Measurements from ENCODE around the gene NCOR1. TPM values are rescaled to one million over a fixed set of nuclear protein-coding genes. Genes with fewer than 3 reads are reported as not detected.

NCOR1 gene
- total and polyA plus RNA-seq, 2 of the 13 experiments (the other 11 are each of a cell fraction or from before 2014, with no cell fraction given) = 57.0 to 71.7 TPM

DNA sequence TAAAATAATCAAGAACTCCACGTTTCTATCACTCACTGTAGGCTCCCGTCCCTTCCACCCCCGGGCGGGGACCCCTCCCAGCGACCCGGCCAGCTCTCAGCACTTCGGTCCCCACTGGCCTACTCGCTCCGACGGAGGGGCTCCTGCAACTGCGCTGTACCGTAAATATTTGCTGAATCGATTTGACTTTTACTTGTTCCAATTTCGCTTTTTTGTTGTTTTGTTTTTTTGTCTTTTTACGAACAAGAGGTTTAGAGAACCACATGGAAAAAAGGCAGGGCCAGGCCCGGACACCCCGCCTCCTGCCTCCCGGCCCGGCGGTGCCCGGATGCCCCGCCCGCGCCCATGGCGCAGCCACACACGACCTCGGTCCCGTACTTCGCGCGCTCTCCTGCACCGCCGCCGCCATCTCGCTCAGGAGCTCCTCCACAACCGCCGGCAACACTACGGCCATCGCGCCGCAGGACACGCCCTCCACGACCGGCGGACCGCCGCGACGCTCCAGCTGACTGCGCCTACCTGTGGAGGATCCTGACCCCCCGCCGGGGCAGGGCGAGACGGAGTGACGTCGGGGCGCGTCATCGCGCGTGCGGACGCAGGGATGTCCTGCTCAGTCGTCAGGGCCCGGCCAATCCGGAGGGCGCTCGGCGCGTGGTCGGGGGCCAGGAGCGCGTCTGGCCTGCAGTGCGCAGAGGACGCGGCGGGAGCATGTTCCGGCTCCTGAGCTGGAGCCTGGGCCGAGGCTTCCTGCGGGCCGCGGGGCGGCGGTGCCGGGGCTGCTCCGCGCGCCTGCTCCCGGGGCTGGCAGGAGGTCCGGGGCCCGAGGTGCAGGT, 216.0 kb downstream of the NCOR1 start, which contains the start of the genes TTC19 and ZSWIM7 (continued):
- TF ChIP-seq, protein P1, sequence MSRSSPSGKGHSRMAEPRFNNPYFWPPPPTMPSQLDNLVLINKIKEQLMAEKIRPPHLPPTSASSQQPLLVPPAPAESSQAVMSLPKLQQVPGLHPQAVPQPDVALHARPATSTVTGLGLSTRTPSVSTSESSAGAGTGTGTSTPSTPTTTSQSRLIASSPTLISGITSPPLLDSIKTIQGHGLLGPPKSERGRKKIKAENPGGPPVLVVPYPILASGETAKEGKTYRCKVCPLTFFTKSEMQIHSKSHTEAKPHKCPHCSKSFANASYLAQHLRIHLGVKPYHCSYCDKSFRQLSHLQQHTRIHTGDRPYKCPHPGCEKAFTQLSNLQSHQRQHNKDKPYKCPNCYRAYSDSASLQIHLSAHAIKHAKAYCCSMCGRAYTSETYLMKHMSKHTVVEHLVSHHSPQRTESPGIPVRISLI (CRISPR knock-in tag; IDR thresholded peaks at IDR 0.05; ENCODE audit: borderline replicate concordance) = 0 out of 2 replicates have a peak, but pooled peaks have one; percentile 22
- TF ChIP-seq ZNF549 (CRISPR knock-in tag; IDR thresholded peaks at IDR 0.05) (no peak), MLLT10 (CRISPR knock-in tag; IDR thresholded peaks at IDR 0.05) (no peak), AKAP8 (CRISPR knock-in tag; IDR thresholded peaks at IDR 0.05) (peak; percentile 87; the same call in 1 of the 2 replicates), REXO4 (CRISPR knock-in tag; IDR thresholded peaks at IDR 0.05; ENCODE audit: borderline replicate concordance) (no peak), ZBTB7A (CRISPR knock-in tag; IDR thresholded peaks at IDR 0.05) (peak; percentile 62), ZMAT3 (CRISPR knock-in tag; conservative IDR thresholded peaks at IDR 0.05) (peak; percentile 88), NFE2L2 (IDR thresholded peaks at IDR 0.05; ENCODE audit: low read length) (no peak), ZC3H4 (CRISPR knock-in tag; IDR thresholded peaks at IDR 0.05; ENCODE audit: borderline replicate concordance) (no peak), ELF3 (CRISPR knock-in tag; IDR thresholded peaks at IDR 0.05) (peak; percentile 84), SUZ12 (IDR thresholded peaks at IDR 0.05; ENCODE audit: low read depth, low read length) (no peak), ZNF556 (CRISPR knock-in tag; IDR thresholded peaks at IDR 0.05; ENCODE audit: borderline replicate concordance) (no peak; the same call in 1 of the 2 replicates), ZNF296 (CRISPR knock-in tag; conservative IDR thresholded peaks at IDR 0.05) (no peak), NFKB2 (CRISPR knock-in tag; IDR thresholded peaks at IDR 0.05; ENCODE audit: borderline replicate concordance) (peak; percentile 81)
- TF ChIP-seq, protein P2, sequence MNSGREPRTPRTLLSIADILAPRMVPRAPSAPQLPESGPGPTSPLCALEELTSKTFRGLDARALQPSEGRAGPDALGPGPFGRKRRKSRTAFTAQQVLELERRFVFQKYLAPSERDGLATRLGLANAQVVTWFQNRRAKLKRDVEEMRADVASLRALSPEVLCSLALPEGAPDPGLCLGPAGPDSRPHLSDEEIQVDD (CRISPR knock-in tag; IDR thresholded peaks at IDR 0.05; ENCODE audit: borderline replicate concordance) = peak; percentile 90
- TF ChIP-seq, protein P3, sequence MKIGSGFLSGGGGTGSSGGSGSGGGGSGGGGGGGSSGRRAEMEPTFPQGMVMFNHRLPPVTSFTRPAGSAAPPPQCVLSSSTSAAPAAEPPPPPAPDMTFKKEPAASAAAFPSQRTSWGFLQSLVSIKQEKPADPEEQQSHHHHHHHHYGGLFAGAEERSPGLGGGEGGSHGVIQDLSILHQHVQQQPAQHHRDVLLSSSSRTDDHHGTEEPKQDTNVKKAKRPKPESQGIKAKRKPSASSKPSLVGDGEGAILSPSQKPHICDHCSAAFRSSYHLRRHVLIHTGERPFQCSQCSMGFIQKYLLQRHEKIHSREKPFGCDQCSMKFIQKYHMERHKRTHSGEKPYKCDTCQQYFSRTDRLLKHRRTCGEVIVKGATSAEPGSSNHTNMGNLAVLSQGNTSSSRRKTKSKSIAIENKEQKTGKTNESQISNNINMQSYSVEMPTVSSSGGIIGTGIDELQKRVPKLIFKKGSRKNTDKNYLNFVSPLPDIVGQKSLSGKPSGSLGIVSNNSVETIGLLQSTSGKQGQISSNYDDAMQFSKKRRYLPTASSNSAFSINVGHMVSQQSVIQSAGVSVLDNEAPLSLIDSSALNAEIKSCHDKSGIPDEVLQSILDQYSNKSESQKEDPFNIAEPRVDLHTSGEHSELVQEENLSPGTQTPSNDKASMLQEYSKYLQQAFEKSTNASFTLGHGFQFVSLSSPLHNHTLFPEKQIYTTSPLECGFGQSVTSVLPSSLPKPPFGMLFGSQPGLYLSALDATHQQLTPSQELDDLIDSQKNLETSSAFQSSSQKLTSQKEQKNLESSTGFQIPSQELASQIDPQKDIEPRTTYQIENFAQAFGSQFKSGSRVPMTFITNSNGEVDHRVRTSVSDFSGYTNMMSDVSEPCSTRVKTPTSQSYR (CRISPR knock-in tag; IDR thresholded peaks at IDR 0.05; ENCODE audit: borderline replicate concordance) = peak; percentile 79
- TF ChIP-seq, protein P4, sequence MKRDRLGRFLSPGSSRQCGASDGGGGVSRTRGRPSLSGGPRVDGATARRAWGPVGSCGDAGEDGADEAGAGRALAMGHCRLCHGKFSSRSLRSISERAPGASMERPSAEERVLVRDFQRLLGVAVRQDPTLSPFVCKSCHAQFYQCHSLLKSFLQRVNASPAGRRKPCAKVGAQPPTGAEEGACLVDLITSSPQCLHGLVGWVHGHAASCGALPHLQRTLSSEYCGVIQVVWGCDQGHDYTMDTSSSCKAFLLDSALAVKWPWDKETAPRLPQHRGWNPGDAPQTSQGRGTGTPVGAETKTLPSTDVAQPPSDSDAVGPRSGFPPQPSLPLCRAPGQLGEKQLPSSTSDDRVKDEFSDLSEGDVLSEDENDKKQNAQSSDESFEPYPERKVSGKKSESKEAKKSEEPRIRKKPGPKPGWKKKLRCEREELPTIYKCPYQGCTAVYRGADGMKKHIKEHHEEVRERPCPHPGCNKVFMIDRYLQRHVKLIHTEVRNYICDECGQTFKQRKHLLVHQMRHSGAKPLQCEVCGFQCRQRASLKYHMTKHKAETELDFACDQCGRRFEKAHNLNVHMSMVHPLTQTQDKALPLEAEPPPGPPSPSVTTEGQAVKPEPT (CRISPR knock-in tag; IDR thresholded peaks at IDR 0.05; ENCODE audit: low read depth) = peak; percentile 19; the same call in 1 of the 2 replicates
- TF ChIP-seq, protein P5, sequence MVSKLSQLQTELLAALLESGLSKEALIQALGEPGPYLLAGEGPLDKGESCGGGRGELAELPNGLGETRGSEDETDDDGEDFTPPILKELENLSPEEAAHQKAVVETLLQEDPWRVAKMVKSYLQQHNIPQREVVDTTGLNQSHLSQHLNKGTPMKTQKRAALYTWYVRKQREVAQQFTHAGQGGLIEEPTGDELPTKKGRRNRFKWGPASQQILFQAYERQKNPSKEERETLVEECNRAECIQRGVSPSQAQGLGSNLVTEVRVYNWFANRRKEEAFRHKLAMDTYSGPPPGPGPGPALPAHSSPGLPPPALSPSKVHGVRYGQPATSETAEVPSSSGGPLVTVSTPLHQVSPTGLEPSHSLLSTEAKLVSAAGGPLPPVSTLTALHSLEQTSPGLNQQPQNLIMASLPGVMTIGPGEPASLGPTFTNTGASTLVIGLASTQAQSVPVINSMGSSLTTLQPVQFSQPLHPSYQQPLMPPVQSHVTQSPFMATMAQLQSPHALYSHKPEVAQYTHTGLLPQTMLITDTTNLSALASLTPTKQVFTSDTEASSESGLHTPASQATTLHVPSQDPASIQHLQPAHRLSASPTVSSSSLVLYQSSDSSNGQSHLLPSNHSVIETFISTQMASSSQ (IDR thresholded peaks at IDR 0.05; ENCODE audit: low read depth) = no peak
- TF ChIP-seq, protein P5 (CRISPR knock-in tag; IDR thresholded peaks at IDR 0.05; ENCODE audit: borderline replicate concordance) = peak; percentile 80
